GM23248 (cell line): ENCODE data around the gene ARL14.

ENCODE experiments used
- EZH2 ChIP-seq: fragments of 200-600 bp; sonication (generic); IDR thresholded peaks from 2 replicates; pipeline ENCODE4 v1.6.1; 2018; ENCODE audit warnings: antibody characterized with exemption, mild to moderate bottlenecking; ENCODE audit not compliant: insufficient read depth, poor library complexity, severe bottlenecking
- EZH2phosphoT487 ChIP-seq: fragments of 200-600 bp; sonication (generic); IDR thresholded peaks from 2 replicates; pipeline ENCODE4 v1.6.1; 2018; ENCODE audit warnings: antibody characterized with exemption, moderate library complexity, mild to moderate bottlenecking, low read depth; ENCODE audit not compliant: insufficient read depth

GRCh38 chr3:160725338-160725737 lies 48.4 kb downstream of the ARL14 start:
- TF ChIP-seq EZH2 (no peak), EZH2phosphoT487 (no peak)
